GM21619 (cell line): ENCODE results near the gene BMP2K.

Source experiments
- ATAC-seq: cut with Tn5 transposase; IDR thresholded peaks from one replicate; pipeline ENCODE4 v1.9.1; 2021; ENCODE audit not compliant: unreplicated experiment

BMP2K gene

DNA sequence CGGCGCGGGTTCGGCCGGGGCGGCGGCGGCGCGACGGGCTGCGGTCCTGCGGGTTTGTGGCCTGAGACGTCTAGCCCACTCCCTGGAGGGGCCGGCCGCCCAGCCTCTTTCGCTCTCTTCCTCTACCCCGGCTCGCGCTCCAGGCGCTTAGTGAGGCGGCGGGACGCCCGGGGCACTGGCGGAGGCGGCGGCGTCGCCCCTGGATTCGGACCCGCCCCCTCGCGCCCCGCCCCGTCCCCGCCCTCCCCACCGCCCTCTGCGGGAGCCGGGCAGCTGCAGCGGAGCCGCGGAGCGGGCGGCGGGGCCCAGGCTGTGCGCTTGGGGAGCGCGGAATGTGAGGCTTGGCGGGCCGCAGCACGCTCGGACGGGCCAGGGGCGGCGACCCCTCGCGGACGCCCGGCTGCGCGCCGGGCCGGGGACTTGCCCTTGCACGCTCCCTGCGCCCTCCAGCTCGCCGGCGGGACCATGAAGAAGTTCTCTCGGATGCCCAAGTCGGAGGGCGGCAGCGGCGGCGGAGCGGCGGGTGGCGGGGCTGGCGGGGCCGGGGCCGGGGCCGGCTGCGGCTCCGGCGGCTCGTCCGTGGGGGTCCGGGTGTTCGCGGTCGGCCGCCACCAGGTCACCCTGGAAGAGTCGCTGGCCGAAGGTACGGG is at the start of gene BMP2K:
BMP2K (plus strand) TSS at position 272 of the 650 bp plus-strand sequence; CDS start at position 466, 194 bp downstream.
- ATAC-seq, result peak; percentile 70

DNA sequence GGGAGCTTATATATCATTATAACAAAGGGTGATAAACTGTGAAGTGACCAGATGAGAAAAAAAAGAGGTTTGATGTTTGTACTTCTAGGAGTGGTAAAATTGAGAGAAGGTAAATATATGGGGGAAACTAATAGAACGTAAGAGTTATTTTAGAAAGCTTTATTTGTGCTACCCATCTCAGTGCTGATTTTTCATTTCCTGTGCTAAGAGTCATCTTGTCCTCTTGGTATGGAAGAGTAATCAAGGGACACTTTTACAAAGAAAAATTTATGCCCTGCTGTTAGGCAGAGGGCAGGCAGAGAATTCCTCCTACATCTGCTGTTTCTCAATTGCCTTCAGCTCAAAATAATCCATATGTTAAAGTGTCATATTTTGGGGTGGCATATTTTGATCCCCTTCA is 49.6 kb upstream of the BMP2K start:
- no peak for ATAC-seq

DNA sequence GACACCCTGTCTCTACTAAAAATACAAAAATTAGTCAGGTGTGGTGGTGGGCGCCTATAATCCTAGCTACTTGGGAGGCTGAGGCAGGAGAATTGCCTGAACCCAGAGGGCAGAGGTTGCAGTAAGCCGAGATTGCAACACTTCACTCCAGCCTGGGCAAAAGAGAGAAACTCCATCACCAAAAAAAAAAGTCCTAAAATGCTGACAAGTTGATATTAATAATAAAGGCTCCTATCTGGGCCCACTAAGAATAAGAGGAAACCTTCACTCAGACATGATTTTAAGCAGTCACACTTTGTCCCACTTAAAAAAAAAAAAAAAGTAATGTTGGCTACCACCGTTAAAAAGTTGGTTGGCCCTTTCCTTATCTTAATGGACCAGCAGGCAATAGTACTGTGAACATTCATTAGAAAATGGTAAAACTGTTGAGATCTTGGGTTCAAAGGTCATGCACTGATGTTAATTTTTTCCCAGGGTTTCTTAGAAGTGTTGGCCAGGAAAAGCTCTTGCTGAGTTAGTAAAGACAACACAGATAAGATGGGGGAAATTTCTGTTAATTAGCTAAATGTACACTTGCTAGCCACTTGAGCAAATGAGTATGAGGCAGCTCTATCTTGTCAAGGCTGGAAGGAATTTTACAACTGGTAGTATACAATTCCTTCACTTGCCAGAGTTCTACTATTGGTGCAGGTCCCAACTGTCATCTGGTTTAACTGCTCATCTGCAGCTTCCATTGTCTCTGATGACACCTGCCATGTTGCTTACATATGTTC is 43.6 kb upstream of the BMP2K start:
- ATAC-seq, result no peak

DNA sequence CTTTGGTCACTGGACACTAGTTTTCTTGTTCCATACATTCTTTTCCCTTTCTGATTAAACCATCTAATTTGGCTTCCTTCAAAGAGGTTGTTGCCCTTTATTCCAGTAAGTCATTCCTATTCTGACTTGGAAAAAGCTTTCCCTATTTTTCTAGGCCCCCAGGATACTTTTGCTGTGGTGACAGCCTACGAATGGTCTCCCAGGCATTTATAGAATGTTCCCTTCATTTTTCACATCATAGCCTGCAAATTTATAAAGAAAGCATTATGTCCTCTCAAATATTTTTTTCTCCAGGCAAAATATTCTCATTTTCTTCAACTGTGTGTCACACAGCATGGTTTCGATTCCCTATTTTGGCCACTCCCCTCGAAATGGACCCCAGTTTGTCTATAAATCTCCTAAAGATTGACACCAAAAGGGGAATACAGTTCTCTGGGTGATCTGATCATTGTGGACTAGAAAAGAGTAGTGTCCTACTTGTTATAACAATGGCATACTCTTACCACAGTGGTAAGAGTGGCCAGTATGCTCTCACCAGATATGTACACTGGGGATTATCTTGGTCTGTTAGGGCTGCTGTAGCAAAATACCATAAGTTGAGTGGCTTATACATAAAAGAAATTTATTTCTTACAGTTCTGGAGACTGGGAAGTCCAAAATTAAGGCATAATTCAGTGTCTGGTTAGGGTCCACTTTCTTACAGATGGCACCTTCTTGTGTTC is 41.5 kb upstream of the BMP2K start:
- no peak for ATAC-seq

DNA sequence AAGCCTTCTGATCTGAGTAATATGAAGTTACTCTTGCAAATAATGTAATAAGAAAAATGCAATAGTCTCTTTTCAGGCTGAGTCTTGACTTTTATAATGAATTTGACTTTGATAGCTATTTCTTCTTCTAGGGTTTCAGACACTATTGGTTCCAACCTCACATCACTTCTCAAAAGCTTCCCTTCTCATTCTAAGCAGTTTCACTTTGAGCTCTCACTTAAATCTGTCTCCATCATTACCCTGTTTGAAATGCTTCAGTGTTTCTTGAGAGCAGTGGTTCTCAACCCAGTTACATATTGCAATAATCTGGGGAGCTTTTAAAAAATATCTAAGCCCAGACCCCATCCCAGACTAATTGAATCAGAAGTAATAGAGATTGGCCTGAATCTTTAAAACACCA is 40.5 kb upstream of the BMP2K start:
- ATAC-seq, result no peak

DNA sequence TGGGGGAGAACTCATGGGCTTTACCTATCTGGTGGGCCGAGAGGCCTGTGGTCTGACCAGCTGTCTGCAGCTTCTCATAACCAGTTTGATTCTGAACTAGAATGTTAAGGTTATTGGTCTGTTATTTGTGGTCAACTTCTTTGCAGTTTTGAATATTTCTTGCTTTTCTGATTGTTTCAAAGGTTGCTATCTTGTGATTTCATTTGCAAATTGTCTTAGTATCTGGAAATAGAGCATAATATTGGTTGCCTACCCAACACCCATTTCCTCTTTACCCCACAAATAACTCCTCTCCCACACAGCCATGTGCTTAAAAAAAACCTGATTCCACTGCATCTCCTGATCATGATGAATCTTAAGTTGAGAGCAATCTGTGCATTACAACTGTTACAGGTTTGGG is 39.1 kb upstream of the BMP2K start:
- ATAC-seq, result peak; percentile 53

DNA sequence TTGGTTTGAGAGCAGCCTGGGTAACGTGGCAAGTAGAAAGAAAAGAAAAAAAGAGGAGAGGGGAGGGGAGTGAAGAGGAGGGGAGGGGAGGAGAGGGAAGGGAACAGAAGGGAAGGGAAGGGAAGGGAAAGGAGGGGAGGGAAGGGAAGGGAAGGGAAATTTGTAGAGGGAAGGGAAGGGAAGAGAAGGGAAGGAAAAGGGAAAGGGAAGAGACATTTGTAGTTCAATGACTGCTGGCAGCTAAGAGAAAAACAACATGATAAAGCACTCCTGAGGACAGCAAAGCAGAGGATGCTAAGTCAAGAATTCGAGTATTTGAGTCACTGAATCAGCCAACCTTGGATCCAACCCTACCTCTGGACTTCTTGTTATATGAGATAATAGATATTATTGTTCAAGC is 38.2 kb upstream of the BMP2K start:
- no peak for ATAC-seq

DNA sequence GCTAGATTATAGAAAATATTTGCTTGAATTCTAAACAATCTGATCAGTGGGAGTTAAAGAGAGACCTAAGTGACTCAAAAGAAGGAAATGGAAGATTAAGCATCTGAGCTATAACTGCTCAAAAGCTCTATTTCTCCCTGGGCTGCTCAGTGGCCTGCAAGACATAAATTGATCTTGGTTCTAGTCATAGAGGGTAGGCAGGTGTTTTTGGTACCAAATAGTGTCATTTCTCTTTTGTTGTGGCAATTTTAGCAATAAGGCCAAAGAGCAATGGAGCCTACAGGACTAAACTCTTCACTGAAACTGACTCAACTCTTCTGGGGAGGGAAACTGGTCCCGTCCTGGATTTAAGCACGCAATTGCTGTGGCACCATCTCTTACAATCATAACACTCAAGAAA is 33.9 kb upstream of the BMP2K start:
- no peak for ATAC-seq

DNA sequence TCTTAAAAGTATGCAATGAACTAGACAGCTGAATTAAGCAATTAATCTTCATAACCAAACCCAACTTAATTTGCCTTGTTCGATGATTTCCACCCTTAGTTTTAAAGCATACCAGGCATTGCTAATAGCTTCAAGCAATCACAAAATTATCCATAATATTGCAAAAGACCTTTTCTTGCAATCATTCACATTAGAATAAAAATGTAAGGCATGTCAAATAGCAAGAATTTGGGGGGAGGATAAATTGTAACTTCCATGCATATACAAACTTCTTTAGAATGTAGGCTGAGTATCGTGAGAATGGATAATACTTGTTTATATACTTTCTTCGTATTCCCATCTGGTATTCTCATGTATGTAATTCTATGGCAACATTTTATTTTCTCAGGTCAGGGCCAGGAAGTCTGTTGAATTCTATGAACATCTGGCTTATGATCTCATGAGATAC is 28.7 kb upstream of the BMP2K start:
- no peak for ATAC-seq

DNA sequence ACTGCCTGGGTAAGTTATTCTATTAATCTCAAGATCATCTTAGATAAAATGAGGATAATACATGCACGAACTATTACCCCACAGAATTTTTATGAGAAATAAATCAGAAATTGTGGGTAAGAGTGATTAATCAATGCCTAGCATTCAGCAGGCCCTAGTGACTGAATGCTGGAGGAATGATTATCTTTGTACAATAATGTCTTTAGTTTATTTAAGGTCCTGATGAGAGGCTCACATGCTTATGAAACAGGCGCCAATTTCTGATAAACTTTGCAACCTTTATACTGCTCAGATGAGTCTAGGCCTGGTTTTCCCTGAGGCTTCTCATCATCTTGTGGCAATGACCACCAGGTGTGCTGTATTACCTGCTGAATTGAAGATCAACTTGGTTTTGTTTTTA is 27.8 kb upstream of the BMP2K start:
- no peak for ATAC-seq

DNA sequence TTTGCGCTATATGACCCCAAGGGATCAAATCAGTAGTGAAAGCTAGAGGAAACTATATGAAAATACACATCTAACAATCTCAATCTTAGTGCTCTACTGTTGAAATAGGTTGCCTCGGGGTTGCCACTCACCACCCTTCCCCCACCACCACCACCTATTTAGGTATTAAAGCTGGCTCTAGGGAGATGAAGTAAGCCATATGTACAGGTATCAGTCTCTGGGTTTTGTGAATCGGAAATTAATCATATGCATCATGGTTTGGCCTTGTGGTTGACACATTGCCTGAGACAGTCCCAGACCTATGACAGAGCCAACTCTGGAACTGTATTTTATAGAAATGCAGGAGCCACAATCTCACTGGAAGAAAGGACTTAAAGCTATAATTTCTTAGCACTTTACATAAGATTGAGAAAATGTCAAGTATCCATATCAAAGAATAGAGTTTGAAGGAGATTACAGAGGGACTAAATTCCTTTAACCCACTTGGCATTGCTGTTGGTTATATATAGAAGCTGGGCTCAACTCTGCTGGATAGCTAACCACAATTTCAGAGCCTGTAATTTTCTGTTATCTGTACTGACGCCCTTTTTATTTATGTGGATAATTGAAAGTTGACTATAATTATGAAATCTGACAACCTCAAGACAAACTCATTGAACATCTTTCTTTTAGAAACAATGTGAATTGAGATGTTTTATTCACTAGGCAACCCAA is 26.7 kb upstream of the BMP2K start:
- ATAC-seq, result peak; percentile 37

DNA sequence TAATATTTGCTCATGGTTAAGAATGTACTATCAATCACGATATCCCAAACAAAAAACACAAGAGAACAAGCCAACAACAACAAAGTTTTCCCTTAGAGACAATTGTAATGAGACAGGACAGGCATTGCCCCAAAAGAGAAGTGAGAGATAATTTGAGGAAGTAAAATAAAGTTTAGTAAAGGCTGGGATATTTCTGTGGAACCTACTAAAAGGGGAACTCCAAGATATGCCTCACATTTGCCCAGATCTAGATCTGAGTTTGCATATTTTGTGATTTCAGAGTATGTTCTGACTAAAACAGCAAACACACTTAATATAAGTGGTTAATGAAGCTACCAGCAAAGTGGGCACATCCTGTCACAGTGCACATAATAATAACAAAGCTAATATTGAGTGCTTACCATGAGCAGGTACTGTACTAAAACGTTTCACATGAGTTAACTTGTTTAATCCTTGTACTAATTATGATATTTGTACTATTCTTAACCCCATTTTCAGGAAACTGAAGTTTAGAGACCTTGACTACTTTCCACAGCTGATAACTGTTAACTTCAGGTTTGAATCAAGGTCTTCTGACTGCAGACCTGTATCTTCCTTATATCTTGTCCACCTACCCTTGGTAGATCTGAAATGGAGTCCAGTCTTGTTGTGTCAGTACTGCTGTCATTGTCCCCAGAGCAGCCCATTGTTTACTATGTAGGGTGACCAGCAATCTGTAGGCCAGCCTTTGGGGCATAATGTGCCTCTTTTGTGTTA is 26.0 kb upstream of the BMP2K start:
- peak; percentile 86 for ATAC-seq

DNA sequence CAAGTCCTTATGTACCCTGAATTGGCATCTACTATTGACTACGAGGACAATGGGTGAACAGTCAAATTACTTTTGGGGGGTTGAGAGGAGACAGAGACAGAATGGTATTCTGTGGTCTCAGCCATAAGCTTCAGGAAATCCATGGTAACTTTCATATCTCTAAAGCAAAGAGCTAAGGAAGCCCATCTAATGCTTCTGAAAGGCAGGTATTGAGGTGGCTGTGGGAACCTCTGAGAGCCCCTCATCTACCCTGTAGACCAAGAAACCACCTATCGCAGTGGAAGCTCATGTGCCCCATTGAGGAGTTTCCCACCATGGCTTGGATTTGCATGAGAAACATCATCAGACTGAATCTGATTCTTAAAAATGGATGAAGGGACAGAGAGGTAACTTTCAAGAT is 23.1 kb upstream of the BMP2K start:
- ATAC-seq, result no peak

DNA sequence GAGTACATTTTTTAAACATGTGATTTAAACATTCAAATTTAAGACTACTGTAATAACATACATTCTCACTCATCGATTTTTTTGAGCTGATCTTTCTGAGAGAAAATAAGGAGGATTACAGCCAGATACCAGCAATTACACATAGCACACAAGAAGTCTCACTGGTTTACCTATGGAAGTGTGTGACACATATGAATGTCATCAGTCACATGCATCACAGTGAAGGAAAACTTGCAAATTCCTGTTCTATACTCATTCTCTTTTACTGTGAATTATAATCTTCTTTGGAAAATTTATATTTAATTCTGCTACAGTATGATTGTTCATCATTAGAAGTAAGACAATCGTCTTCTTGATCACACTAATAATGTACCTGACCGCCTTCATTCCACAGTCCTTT is 21.3 kb upstream of the BMP2K start:
- ATAC-seq, result no peak

DNA sequence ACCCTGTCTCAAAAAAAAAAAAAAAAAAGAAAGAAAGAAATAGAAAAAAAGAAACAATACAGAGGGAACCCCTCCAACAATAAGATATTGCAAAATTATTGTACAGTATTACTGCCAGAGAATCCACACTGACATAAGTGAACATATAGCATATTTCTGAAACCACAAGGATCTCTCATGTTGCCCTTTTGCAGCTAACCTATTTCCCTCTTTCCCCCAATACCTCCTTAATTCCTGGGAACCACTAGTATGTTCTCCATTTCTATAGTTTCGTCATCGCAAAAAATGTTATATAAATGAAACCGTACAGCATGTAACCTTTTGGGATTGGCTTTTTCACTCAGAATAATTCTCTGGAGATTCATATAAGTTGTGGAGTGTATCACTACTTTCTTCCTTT is 20.0 kb upstream of the BMP2K start:
- ATAC-seq, result no peak

DNA sequence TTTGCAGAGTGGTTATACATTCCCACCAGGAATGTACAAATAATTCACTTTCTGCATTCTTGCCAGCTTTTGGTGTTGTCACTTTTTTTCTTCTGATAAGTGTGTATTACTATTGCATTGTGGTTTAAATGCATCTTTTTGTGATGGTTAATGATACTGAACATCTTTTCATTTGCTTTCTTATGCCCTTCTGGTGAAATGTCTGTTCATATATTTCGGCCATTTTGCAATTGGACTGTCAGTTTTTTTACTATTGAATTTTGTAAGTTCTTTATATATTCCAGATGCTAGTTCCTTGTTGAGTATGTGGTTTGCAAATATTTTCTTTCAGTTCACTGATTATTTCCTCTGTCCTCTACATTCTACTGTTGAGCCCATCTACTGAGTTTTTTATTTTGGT is 19.4 kb upstream of the BMP2K start:
- no peak for ATAC-seq

DNA sequence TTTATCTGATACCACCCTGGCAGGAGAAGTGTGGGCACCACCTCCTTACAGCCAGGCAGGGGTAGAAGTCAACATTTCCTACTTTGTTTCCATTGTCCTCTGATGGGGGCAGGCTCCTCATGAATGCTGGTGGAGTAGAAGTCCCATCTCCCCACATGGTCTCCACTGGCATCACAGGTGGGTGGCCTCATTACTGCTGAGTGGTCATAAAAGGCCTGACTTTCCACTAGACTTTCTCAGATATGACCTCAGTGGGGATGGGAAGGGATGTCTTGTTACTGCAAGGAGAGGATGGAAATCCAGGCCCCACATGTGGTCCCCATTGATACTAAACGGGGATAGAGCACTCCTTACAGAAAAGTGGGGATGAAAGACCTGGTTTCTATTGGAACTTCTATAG is 18.6 kb upstream of the BMP2K start:
- no peak for ATAC-seq

DNA sequence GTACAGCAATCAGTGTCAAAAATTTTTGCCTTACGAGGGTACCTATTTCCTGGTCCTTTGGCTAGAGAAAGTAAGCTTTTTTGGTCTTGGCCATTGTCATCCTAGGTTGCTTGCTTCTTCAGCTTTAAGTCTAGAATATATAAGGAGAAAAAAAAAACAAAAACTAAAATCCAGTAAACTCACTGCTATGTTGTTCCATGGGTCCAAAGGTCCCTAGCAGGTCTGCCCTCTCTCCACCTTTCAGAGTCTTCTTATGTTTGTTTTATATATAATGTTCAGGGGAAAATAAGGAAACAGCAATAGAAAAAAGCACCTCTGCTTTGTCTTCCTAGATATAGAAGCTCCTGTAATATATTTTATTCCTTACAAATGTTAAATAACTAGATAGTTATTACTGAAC is 18.1 kb upstream of the BMP2K start:
- no peak for ATAC-seq

DNA sequence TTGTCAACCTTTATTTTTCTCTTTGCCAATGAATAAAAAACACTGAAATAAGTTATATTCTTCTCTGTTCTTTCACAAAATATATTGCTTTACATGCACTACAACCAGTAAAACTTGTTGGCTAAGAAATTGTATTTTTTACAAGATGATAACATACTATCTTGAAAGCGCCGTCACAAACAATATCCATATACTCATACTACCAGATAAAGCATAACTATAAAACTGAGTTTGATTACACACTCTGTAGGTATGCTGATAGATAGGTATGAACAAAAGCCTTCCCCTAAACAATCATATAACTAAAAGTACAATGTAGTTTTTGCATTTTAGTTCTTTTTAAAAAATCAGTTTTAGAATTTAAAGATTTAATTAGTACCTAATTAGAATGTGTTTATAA is 13.6 kb upstream of the BMP2K start:
- no peak for ATAC-seq

DNA sequence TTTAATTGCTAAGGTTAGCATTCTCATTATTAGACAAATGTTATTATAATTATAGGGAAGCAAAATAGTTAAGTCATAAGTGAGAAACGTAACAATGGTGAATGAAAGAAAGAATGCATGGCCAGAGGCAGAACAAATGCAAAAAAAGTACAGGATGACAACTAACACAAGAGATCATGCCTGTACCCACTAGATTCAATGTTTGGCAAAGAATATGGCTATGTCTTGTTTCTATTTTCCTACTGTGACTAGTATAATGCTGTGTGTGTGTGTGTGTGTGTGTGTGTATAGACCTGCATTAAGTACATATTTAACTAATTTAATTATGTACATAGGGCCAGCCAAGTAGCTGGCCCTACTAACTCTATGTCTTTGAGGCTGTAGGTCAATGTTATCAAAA is 12.9 kb upstream of the BMP2K start:
- no peak for ATAC-seq
